NCI-H2081 (cell line): ENCODE measurements around the gene SLC39A9.

Source experiments
- DNase-seq, 2 experiments: peaks; one replicate each; lab custom pipeline; 2025; lab: John Stamatoyannopoulos, UW

SLC39A9 gene, protein sequence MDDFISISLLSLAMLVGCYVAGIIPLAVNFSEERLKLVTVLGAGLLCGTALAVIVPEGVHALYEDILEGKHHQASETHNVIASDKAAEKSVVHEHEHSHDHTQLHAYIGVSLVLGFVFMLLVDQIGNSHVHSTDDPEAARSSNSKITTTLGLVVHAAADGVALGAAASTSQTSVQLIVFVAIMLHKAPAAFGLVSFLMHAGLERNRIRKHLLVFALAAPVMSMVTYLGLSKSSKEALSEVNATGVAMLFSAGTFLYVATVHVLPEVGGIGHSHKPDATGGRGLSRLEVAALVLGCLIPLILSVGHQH

DNA sequence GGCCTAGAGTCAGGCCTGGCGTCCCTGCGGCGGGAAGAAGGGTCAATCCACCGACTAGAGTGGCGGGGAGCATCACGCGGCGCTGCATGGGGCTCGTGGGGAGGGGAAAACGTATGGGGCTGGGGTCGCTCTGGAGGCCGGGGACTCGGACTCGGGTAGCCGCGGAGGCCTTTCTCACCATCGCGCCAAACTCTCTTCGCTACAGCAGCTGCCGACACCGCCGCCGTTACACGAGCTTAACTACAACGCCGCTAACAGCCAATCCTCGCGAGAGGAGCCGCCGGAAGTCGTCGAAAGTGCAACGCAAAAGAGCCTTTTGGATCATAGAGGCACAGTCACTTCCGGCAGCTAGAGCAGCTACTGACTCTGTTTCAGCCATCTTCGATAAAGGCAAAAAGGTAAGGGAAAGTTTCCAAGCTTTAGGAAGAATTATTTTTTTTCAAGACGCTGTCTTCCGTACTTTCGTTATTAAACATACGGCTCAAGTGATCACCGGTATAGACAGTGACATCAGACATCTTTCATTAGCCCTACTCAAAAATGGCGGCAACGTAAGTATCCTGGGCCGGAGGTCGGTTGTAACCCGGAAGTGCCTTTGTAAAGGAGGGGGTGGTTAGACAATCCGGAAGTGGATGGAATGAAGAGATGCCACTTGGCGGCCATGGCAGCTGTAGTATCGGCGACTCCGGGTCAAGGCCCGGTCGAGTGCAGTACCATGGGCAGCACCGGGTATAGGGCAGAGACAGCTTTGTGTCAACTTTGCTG, at the start of gene SLC39A9, which contains the start of gene ERH:
SLC39A9 (plus strand) TSS at position 640 of the 765 bp plus-strand sequence. CDS start 678 bp downstream, outside the sequence.
ERH (minus strand) TSS at position 247 of the 765 bp plus-strand sequence; CDS start at position 181, 66 bp downstream.
- peak; percentile 92 to 98 for DNase-seq

- DNase-seq: no peak
Measured at GRCh38 chr14:69349091-69349777, 49.3 kb upstream of the SLC39A9 start.

DNA sequence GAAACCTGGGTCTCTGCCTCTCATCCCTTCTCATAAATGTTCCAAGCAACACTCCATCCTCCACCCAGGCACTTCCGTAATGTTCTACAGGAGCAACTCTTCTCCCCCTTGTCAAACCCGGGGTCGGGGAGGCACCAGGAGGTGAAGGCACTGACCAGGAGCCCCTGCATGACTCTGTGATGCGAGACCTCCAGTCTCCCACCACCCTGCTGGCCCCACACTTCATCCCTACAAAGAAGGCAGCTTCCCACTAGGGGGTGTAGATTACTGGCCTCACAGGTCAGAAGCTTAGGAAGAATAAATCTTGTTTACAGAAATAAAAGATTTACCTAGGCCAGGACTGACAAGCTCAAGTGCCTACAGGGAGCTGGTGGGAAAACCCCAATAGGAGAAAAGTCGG, 47.6 kb upstream of the SLC39A9 start:
- no peak for DNase-seq

GRCh38 chr14:69351385-69351784, 47.1 kb upstream of the SLC39A9 start:
- DNase-seq: no peak

- DNase-seq: no peak
Measured at GRCh38 chr14:69351911-69352310, 46.6 kb upstream of the SLC39A9 start.

DNA sequence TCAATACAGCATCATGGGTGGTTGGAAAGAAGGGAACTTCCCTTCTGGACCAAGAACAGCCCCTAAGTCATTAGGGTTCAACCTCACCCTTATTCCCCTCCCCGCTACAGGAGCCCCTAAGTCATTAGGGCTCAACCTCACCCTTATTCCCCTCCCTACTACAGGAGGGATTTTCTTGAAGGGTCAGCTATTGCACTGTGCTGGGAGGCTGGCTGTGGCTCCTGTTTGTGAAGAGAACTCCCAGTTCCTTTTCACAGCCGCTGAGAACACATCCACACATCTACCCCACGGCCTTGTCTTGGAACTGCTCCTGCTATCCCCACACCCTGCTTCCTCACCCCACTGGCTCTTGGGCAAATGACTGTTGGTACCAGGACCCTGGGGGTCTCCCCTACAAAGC, 45.3 kb upstream of the SLC39A9 start:
- DNase-seq: no peak

DNA sequence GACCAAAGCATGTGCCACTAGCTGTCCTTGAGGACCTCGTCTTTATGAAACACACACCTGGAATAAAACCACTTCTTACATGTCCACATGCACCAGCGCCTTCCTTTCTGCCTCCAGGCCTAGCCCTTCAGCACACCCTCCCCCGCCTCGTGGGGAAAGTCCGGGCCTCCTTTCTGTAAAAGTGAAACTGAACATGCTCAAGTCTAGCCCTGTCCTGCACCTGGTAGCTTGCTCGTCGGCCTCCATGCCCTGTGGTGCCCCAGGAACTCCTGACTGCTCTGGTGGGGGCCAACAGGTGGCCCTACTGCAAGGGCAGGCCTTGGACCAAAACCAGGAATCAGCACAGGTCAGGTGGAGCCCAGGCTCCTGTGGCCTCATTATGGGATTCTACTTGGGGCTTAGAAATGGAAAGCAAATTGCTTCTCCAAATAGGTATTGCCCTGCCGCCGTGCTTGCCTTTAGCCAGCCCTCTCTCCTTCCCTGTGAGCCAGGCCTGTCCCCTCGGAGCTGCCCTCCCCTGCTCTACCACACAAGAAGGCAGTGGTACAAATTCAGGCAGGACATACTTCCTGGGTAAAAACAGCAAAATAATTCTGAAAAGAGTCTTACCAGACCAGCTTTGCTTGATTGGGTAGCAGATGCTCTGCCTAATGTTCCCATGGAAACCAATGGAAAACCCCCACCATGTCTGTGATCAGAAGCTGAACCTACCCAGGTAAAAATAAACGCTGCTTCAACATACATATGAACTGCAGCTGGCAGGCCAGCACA, 43.9 kb upstream of the SLC39A9 start:
- no peak for DNase-seq

DNA sequence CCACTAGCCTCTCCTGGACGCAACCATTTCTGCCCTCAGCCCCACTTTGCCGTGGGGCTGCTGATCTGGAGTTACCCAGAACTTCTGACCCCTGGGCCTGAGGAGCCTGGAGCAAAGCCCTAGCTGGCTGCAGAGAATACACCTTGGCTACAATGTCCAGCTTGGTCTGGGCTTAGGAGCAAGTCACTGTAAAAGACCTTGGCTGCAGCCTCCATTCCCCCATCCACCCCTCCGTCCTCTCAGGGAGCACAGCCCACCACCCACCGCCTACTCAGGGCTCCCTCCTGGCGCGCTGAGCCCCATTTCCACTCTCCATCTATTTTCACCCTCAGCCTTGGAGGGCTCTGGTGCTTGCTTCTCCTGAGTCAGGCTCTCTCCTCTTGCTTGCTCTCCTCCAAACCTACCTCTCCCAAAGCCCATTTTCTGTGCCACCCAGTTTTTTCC, 43.3 kb upstream of the SLC39A9 start:
- DNase-seq: no peak

DNA sequence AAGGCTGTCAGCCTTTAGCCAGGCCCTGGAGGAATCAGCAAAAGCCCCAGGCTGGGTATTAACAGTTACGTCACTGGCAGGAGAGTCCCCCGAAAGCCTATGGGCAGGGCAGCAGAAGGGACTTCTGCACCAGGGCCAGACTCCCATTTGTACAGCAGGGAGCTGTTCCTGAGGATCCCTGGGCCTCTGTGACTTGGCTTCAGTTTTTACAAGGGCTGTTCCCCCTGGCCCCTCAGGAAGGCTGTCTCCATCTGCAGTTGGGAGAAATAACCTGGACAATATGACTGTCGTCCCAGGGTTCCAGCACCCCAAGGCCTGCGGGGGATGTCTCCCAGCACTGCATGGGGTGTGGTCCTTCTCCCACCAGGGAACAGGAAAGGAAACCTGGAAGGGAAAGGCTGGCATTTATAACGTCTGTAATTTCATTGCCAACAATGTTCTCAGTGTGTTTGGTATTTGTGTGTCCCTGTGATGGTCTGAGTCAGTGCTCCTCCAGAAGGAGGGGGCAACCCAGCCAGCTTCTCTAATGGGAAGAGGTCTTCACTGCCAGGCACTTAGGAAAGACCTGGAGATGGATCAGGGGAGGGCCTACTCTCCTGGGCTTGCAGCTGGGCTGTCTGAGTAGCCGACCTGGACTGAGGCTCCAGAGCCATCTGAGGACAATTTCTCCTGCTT, 42.7 kb upstream of the SLC39A9 start:
- DNase-seq: no peak

GRCh38 chr14:69356903-69357543, 41.5 kb upstream of the SLC39A9 start:
- DNase-seq: no peak

- DNase-seq: no peak
Measured at GRCh38 chr14:69357544-69358200, 40.8 kb upstream of the SLC39A9 start.

DNA sequence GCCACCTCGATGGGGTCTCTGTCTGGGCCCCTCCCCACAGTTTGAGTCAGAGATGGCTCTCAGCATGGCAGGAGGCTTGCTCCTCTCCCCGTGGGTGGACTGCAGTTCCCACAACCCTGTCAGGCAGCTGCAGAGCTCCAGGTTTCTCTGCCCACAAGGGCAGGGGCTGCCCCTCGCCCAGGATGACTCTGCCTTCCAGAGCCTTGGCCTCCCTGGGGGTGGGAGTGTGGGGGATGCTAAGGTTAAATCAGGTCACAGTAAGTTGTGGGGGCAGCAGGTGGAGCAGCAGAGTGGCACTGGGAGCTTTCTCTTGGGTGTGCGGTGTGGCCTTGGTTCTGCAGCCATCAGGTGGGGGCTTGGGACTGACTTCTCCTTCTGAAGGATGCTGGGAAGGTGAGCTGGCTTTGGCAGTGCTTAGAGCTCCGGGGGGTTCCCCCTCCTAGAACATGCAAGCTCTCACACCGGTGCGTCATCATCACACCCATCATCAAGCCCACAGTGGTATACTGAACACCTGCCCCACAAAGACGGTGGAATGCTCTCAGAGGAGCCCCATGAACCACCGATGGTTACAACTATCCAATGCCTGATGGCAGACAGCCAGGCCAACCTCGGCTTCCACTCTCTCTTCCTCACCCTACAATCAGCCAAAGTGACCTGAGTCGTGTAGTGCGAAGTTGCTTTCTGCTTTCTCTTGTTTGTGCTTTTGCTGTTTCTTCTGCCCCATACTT, 40.1 kb upstream of the SLC39A9 start:
- no peak for DNase-seq

GRCh38 chr14:69358966-69359365, 39.5 kb upstream of the SLC39A9 start:
- no peak for DNase-seq

DNA sequence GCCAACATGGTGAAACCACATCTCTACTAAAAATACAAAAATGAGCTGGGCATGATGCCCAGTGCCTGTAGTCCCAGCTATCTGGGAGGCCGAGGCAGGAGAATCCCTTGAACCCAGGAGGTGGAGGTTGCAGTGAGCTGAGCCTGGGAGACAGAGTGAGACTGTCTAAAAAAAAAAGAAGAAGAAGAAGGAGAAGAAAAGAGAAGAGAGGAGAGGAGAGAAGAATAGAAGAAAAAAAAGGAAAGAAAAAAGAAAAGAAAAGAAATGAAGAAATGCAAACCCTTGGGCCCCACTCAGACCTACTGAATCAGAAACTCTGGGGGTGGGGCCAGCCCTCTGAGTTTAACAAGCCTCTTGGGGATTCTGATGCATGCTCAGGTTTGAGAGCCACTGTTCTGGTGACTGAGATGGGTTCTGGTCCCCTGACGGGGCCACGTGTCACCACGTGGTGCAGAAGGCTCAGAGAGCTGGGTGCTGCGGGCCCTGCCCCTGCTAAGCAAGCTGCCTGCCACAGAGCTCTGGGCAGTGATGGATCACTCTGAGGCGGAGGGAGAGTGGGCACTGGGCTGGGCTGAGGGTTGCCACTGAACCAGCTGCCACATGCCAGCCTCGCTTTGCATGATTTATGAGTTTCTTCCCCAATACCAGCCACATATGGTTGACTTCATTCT, 37.9 kb upstream of the SLC39A9 start:
- DNase-seq: no peak

DNA sequence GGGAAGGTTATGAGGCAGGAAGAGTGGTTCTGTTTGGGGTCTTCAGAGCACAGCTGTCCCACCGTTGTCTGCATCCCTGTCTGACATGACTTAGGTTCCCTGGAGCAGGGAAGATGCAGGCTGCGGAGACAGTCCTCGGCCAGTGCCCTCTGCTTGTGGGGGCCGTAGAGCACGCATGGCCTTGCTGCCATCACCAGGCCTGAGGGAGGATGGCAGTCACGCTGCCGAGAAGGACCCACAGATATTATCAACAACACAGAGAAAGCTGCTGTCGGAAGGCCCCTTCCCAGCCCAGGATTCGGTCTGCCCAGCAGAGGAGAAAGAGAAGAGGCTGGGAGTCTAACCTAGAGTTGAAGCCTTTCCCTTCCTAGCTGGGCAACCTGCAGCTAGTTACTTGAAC, 35.4 kb upstream of the SLC39A9 start:
- DNase-seq: no peak

DNA sequence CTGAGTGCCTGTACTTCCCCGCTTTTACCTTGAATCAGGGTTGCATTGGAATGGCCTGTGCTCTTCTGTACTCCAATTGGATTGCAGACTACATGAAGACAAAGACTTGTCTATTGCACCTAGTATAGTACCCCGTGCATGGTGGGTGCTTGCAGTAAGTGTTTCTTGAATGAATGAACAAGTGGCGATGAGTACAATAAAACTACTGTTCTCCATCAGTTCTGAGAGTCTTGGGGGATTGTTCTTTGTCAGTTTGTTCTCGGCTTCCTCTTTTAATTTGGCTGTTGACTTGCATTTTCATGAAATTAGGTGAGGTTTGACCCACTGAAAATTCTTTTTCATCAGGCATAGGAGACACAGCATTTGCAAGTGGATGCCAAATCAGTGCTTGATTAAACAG, 34.5 kb upstream of the SLC39A9 start:
- no peak for DNase-seq

GRCh38 chr14:69364378-69364777, 34.1 kb upstream of the SLC39A9 start:
- no peak for DNase-seq

DNA sequence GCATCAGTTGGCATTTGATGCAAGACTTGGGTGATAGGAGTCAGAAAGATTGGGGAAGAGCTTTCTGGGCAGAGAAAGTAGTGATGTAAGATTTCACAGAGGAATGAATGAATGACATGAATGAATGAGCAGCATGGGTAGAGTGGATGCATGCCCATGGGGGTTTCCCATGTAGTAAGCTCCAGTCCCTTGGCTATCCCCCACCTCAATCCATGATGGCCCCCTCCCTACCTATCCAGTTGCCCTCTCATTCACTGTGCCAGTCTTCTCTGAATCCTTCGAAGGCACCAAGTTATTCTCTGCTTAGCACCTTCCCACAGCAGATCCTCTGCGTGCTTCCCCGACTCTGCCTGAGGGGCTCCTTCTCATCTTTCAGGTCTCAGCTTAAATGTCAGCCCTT, 32.4 kb upstream of the SLC39A9 start:
- DNase-seq: no peak

GRCh38 chr14:69366761-69367160, 31.7 kb upstream of the SLC39A9 start:
- no peak for DNase-seq
